HG03342 (cell line): ENCODE measurements around the gene PRKCZ.

ENCODE experiments used
- ATAC-seq: cut with Tn5 transposase; IDR thresholded peaks from one replicate; pipeline ENCODE4 v1.9.1; 2021; ENCODE audit warnings: mild to moderate bottlenecking, moderate library complexity; ENCODE audit not compliant: unreplicated experiment

Gene PRKCZ

GRCh38 chr1:2024451-2024850 lies 25.8 kb upstream of the PRKCZ start:
- ATAC-seq: no peak

GRCh38 chr1:2024887-2025286 lies 25.3 kb upstream of the PRKCZ start:
- ATAC-seq: no peak

GRCh38 chr1:2025491-2025981 lies 24.7 kb upstream of the PRKCZ start:
- no peak for ATAC-seq

GRCh38 chr1:2027961-2028583 lies 22.1 kb upstream of the PRKCZ start:
- no peak for ATAC-seq

GRCh38 chr1:2028870-2029560 lies 21.2 kb upstream of the PRKCZ start:
- ATAC-seq: no peak

- no peak for ATAC-seq
These were observed 20.6 kb upstream of the PRKCZ start for GRCh38 chr1:2029561-2029960.

- no peak for ATAC-seq
These were observed 19.9 kb upstream of the PRKCZ start for GRCh38 chr1:2030076-2030871.

GRCh38 chr1:2031546-2032540 lies 18.4 kb upstream of the PRKCZ start:
- ATAC-seq: no peak

- ATAC-seq: no peak
These were observed 17.5 kb upstream of the PRKCZ start for GRCh38 chr1:2032737-2033136.

GRCh38 chr1:2033165-2033564 lies 17.0 kb upstream of the PRKCZ start:
- ATAC-seq: no peak

- no peak for ATAC-seq
These were observed 13.9 kb upstream of the PRKCZ start for GRCh38 chr1:2036287-2036686.

GRCh38 chr1:2037314-2037979 lies 12.8 kb upstream of the PRKCZ start:
- ATAC-seq: no peak

GRCh38 chr1:2038229-2038628 lies 12.0 kb upstream of the PRKCZ start:
- ATAC-seq: no peak

- no peak for ATAC-seq
These were observed 11.0 kb upstream of the PRKCZ start for GRCh38 chr1:2039251-2039650.

GRCh38 chr1:2041305-2041704 lies 8.9 kb upstream of the PRKCZ start:
- no peak for ATAC-seq

- no peak for ATAC-seq
These were observed 8.3 kb upstream of the PRKCZ start for GRCh38 chr1:2041887-2042286.

GRCh38 chr1:2042830-2043773 lies 7.1 kb upstream of the PRKCZ start:
- no peak for ATAC-seq

GRCh38 chr1:2043886-2044285 lies 6.3 kb upstream of the PRKCZ start:
- ATAC-seq: no peak
